Measurements from ENCODE around the gene CHST12.
A peak's percentile ranks its signal among the peaks of the same experiment; 100 is the strongest.
"Not testable (repeated sequence)": the region's sequence is repeated elsewhere in the genome, so short reads cannot be mapped to it uniquely, and the experiment has no call there.

CHST12 gene

GRCh38 chr7:2403718-2404648 is 572 bp downstream of the CHST12 start:
- Mint-ChIP-seq H3K27me3 (no peaks in the 10 kb centered on the region), H3K9me3 (peaks cover 1% of the 10 kb centered on the region), H3K4me3 (peak overlapping the region; percentile 65), H3K36me3 (peaks cover 2% of the 10 kb centered on the region), H3K4me1 (peaks cover 35% of the 10 kb centered on the region), H3K27ac (peak overlapping the region; percentile 38)
- ATAC-seq (ENCODE audit: low read depth), result peak; percentile 21
- peak; percentile 24 to 40 for DNase-seq (ENCODE audit: low spot score in 2 of 2)

- ATAC-seq (ENCODE audit: low read depth), result no peak
- peak overlapping the region; percentile 65 for H3K4me3 Mint-ChIP-seq
- peak overlapping the region; percentile 38 for H3K27ac Mint-ChIP-seq
- peaks cover 2% of the 10 kb centered on the region for H3K36me3 Mint-ChIP-seq
- H3K9me3 Mint-ChIP-seq, result peaks cover 1% of the 10 kb centered on the region
- no peak for DNase-seq (ENCODE audit: low spot score in 2 of 2)
- H3K27me3 Mint-ChIP-seq, result no peaks in the 10 kb centered on the region
- H3K4me1 Mint-ChIP-seq, result peaks cover 35% of the 10 kb centered on the region
Observed at GRCh38 chr7:2404714-2405119, 1.3 kb downstream of the CHST12 start.

GRCh38 chr7:2405201-2405600 is 1.8 kb downstream of the CHST12 start:
- H3K36me3 Mint-ChIP-seq, result peaks cover 3% of the 10 kb centered on the region
- ATAC-seq (ENCODE audit: low read depth) (no peak), DNase-seq (ENCODE audit: low spot score in 2 of 2) (no peak)
- peak overlapping the region; percentile 38 for H3K27ac Mint-ChIP-seq
- H3K4me3 Mint-ChIP-seq, result peak overlapping the region; percentile 65
- H3K9me3 Mint-ChIP-seq, result peaks cover 1% of the 10 kb centered on the region
- peaks cover 40% of the 10 kb centered on the region for H3K4me1 Mint-ChIP-seq
- H3K27me3 Mint-ChIP-seq, result no peaks in the 10 kb centered on the region

DNA sequence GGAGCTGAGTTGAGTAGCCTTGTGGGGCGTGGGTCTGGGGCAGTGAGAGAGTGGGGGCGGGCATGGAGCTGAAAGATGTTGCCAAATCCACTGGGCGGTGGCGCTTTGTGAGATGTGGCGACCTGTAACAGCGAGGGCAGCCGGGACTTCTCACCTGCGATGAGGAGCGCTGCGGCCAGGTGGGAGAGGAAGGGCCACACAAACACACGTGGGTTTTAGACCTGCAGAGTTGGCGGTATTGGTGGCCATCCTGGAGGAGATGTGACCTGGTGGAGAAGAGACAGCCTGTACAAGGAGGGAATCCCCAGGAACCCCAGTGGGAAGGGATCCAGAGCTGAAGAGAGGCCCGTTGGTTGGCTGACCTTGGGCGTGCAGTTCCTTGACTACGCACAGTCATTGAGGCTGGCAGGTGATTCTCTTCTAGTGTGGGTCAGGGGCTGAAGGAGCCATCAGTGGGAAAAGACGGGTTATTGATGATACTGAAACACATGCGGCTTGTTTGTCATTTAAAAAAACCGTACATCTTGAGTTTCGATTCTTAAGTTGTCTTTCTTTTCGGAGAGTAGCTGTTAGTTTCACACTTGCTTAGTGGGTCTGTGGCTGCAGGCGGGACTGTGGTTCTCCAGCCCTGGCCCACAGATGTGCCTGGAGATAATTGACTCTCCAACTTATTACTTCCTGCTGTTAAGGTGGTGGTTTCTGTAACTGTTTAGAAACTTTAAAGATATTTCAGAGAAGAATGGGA is 2.4 kb downstream of the CHST12 start:
- DNase-seq (ENCODE audit: low spot score in 2 of 2) (no peak), ATAC-seq (ENCODE audit: low read depth) (peak; percentile 29)
- H3K4me1 Mint-ChIP-seq, result peaks cover 44% of the 10 kb centered on the region
- peak overlapping the region; percentile 65 for H3K4me3 Mint-ChIP-seq
- H3K27me3 Mint-ChIP-seq, result no peaks in the 10 kb centered on the region
- H3K27ac Mint-ChIP-seq, result peak overlapping the region; percentile 38
- peaks cover 1% of the 10 kb centered on the region for H3K9me3 Mint-ChIP-seq
- peaks cover 3% of the 10 kb centered on the region for H3K36me3 Mint-ChIP-seq

- peaks cover 7% of the 10 kb centered on the region for H3K36me3 Mint-ChIP-seq
- no peak overlapping the region for H3K4me3 Mint-ChIP-seq
- ATAC-seq (ENCODE audit: low read depth), result no peak
- DNase-seq (ENCODE audit: low spot score in 2 of 2), result no peak
- H3K27me3 Mint-ChIP-seq, result no peaks in the 10 kb centered on the region
- H3K27ac Mint-ChIP-seq, result no peak overlapping the region
- H3K9me3 Mint-ChIP-seq, result peaks cover 1% of the 10 kb centered on the region
- peaks cover 50% of the 10 kb centered on the region for H3K4me1 Mint-ChIP-seq
Observed at GRCh38 chr7:2409745-2410414, 6.5 kb downstream of the CHST12 start.

- Mint-ChIP-seq H3K9me3 (peaks cover 1% of the 10 kb centered on the region), H3K27me3 (no peaks in the 10 kb centered on the region), H3K4me3 (no peak overlapping the region), H3K27ac (no peak overlapping the region), H3K36me3 (peaks cover 9% of the 10 kb centered on the region), H3K4me1 (peaks cover 39% of the 10 kb centered on the region)
- no peak for ATAC-seq (ENCODE audit: low read depth)
- no peak for DNase-seq (ENCODE audit: low spot score in 2 of 2)
Observed at GRCh38 chr7:2411049-2411448, 7.6 kb downstream of the CHST12 start.

GRCh38 chr7:2411815-2412586 is 8.6 kb downstream of the CHST12 start:
- no peaks in the 10 kb centered on the region for H3K9me3 Mint-ChIP-seq
- peaks cover 13% of the 10 kb centered on the region for H3K36me3 Mint-ChIP-seq
- DNase-seq (ENCODE audit: low spot score in 2 of 2) (no peak), ATAC-seq (ENCODE audit: low read depth) (no peak)
- H3K27me3 Mint-ChIP-seq, result no peaks in the 10 kb centered on the region
- H3K4me3 Mint-ChIP-seq, result no peak overlapping the region
- peaks cover 39% of the 10 kb centered on the region for H3K4me1 Mint-ChIP-seq
- H3K27ac Mint-ChIP-seq, result no peak overlapping the region

GRCh38 chr7:2412587-2413201 is 9.3 kb downstream of the CHST12 start:
- H3K4me1 Mint-ChIP-seq, result peaks cover 38% of the 10 kb centered on the region
- H3K27me3 Mint-ChIP-seq, result no peaks in the 10 kb centered on the region
- DNase-seq (ENCODE audit: low spot score in 2 of 2), result no peak
- H3K36me3 Mint-ChIP-seq, result peaks cover 12% of the 10 kb centered on the region
- no peak overlapping the region for H3K4me3 Mint-ChIP-seq
- no peak for ATAC-seq (ENCODE audit: low read depth)
- no peak overlapping the region for H3K27ac Mint-ChIP-seq
- no peaks in the 10 kb centered on the region for H3K9me3 Mint-ChIP-seq

GRCh38 chr7:2416063-2416462 is 12.7 kb downstream of the CHST12 start:
- Mint-ChIP-seq H3K36me3 (peaks cover 11% of the 10 kb centered on the region), H3K4me1 (peaks cover 18% of the 10 kb centered on the region), H3K27me3 (no peaks in the 10 kb centered on the region), H3K27ac (no peak overlapping the region), H3K4me3 (no peak overlapping the region), H3K9me3 (no peaks in the 10 kb centered on the region)
- DNase-seq (ENCODE audit: low spot score in 2 of 2), result no peak
- no peak for ATAC-seq (ENCODE audit: low read depth)

- Mint-ChIP-seq H3K27ac (no peak overlapping the region), H3K27me3 (no peaks in the 10 kb centered on the region), H3K4me3 (no peak overlapping the region), H3K36me3 (peaks cover 11% of the 10 kb centered on the region), H3K4me1 (peaks cover 18% of the 10 kb centered on the region), H3K9me3 (no peaks in the 10 kb centered on the region)
- DNase-seq (ENCODE audit: low spot score in 2 of 2) (no peak), ATAC-seq (ENCODE audit: low read depth) (no peak)
Observed at GRCh38 chr7:2416650-2417049, 13.2 kb downstream of the CHST12 start.

DNA sequence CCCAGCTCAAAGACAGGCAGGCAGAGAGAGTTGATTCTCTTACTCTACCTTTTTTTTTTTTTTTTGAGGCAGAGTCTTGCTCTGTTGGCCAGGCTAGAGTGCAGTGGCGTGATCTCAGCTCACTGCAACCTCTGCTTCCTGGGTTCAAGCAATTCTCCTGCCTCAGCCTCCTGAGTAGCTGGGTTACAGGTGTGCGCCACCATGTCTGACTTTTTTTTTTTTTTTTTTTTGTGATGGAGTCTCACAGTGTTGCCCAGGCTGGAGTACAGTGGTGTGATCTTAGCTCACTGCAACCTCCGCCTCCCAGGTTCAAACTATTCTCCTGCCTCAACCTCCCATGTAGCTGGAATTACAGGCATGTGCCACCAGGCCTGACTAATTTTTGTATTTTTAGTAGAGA is 13.8 kb downstream of the CHST12 start:
- not testable (repeated sequence) for H3K27me3 Mint-ChIP-seq; ATAC-seq (ENCODE audit: low read depth); DNase-seq (ENCODE audit: low spot score in 2 of 2); H3K27ac Mint-ChIP-seq; H3K9me3 Mint-ChIP-seq; H3K4me3 Mint-ChIP-seq
- Mint-ChIP-seq H3K36me3 (peaks cover 13% of the 10 kb centered on the region), H3K4me1 (peaks cover 20% of the 10 kb centered on the region)

GRCh38 chr7:2417981-2418481 is 14.6 kb downstream of the CHST12 start:
- no peaks in the 10 kb centered on the region for H3K9me3 Mint-ChIP-seq
- H3K27me3 Mint-ChIP-seq, result no peaks in the 10 kb centered on the region
- peaks cover 13% of the 10 kb centered on the region for H3K36me3 Mint-ChIP-seq
- DNase-seq (ENCODE audit: low spot score in 2 of 2), result no peak
- peaks cover 14% of the 10 kb centered on the region for H3K4me1 Mint-ChIP-seq
- no peak for ATAC-seq (ENCODE audit: low read depth)
- H3K27ac Mint-ChIP-seq, result no peak overlapping the region
- no peak overlapping the region for H3K4me3 Mint-ChIP-seq
